Measurements from ENCODE around the gene ISG15. TPM values are rescaled to one million over a fixed set of nuclear protein-coding genes. Genes with fewer than 3 reads are reported as not detected.
"Not testable (repeated sequence)": the region's sequence is repeated elsewhere in the genome, so short reads cannot be mapped to it uniquely, and the experiment has no call there.

ISG15 gene
- total RNA-seq, 1 donor, result 34.7 TPM

DNA sequence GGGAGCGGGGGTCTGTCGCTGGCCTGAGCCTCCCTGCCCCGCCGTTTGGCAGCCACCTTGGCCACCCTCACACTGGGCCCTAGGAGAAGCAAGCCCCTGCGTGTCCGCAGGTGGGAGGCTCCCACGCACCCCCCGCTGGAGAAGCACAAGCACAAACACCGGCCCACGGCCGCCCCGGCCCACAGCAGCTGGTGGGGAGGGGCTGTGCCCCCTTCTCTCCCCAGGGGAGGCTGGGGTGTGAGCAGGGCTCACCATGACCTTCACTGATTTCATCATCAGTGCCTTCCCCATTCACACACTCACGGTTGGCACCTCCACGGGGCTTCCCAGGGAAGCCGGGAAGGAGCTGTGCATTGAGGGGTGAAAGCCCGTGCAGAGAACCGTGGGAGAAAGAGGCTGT is 14.5 kb downstream of the ISG15 start:
- H3K4me3 ChIP-seq (ENCODE audit: low read depth, low read length), result no peak overlapping the region
- TF ChIP-seq, protein P1, sequence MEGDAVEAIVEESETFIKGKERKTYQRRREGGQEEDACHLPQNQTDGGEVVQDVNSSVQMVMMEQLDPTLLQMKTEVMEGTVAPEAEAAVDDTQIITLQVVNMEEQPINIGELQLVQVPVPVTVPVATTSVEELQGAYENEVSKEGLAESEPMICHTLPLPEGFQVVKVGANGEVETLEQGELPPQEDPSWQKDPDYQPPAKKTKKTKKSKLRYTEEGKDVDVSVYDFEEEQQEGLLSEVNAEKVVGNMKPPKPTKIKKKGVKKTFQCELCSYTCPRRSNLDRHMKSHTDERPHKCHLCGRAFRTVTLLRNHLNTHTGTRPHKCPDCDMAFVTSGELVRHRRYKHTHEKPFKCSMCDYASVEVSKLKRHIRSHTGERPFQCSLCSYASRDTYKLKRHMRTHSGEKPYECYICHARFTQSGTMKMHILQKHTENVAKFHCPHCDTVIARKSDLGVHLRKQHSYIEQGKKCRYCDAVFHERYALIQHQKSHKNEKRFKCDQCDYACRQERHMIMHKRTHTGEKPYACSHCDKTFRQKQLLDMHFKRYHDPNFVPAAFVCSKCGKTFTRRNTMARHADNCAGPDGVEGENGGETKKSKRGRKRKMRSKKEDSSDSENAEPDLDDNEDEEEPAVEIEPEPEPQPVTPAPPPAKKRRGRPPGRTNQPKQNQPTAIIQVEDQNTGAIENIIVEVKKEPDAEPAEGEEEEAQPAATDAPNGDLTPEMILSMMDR (IDR thresholded peaks at IDR 0.05; ENCODE audit: insufficient read depth, low read length), result no peak
- DNase-seq (ENCODE audit: low read depth), result no peak

- H3K4me3 ChIP-seq (ENCODE audit: low read depth, low read length), result not testable (repeated sequence)
Observed at GRCh38 chr1:1030867-1031658, 17.8 kb downstream of the ISG15 start.

GRCh38 chr1:1031659-1032235 is 18.4 kb downstream of the ISG15 start:
- TF ChIP-seq, protein P1 (IDR thresholded peaks at IDR 0.05; ENCODE audit: insufficient read depth, low read length), result no peak
- H3K4me3 ChIP-seq (ENCODE audit: low read depth, low read length), result no peak overlapping the region
- no peak for DNase-seq (ENCODE audit: low read depth)

More at GRCh38 chr1:1030867-1031658, 17.8 kb downstream of the ISG15 start:
- not testable (repeated sequence) for DNase-seq (ENCODE audit: low read depth)

DNA sequence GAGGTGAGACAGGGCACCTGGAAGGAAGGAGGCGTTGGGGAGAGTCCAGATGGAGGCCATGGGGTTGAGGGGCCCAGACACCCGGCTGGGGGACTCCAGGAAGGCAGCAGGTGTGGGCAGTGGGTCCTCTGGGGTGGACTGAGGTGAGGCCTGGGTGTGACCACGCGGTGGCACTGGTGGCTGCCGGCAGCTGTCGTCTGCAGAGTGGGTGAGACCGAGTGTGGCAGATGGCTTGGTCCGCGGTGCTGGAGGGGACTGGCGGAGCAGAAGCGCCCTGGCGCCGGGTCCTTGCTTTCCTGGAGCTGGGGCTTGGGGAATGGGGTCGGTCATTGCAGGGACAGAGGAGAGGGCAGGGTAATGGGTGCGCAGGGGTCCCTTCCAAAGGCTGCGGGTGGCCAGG is 19.1 kb downstream of the ISG15 start:
- H3K4me3 ChIP-seq (ENCODE audit: low read depth, low read length), result no peak overlapping the region
- TF ChIP-seq, protein P1 (IDR thresholded peaks at IDR 0.05; ENCODE audit: insufficient read depth, low read length), result no peak
- no peak for DNase-seq (ENCODE audit: low read depth)

DNA sequence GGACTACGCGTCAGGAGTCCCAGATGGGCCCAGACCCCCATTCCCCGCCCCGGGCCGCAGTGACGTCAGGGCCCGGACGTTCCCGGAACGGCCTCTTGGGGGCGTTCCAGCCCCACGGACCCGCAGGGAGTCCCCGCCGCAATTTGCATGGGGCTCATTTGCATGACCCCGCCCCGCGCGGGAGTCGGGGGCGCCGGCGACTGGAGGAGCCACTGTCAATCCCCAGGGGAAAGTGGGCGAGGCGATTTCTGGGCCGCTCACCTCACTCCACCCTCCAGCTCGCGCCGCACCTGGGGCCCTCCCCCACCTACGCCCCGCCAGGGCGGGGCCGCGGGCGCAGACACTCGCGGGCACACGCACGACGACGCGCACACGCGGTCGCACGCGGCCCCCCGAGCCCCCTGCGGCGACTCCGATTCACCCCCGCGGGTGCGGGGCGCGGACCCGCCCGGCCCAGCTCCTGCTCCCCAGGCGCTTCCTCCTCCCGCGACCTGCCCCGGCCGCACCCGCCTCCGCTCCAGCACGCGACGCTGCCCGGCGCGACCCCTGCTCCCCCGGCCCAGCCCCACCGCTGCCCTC is 19.8 kb downstream of the ISG15 start:
- DNase-seq (ENCODE audit: low read depth), result peak; percentile 39
- H3K4me3 ChIP-seq (ENCODE audit: low read depth, low read length), result peak overlapping the region; percentile 40
- TF ChIP-seq, protein P1 (IDR thresholded peaks at IDR 0.05; ENCODE audit: insufficient read depth, low read length), result peak; percentile 66

GRCh38 chr1:1033731-1034438 is 20.6 kb downstream of the ISG15 start:
- no peak for DNase-seq (ENCODE audit: low read depth)
- TF ChIP-seq, protein P1 (IDR thresholded peaks at IDR 0.05; ENCODE audit: insufficient read depth, low read length), result no peak
- no peak overlapping the region for H3K4me3 ChIP-seq (ENCODE audit: low read depth, low read length)

- TF ChIP-seq, protein P1 (IDR thresholded peaks at IDR 0.05; ENCODE audit: insufficient read depth, low read length), result no peak
- H3K4me3 ChIP-seq (ENCODE audit: low read depth, low read length), result no peak overlapping the region
- no peak for DNase-seq (ENCODE audit: low read depth)
Observed at GRCh38 chr1:1034439-1034781, 21.1 kb downstream of the ISG15 start.

All from fibroblast of the aortic adventitia (primary cell).